Measurements from ENCODE around the gene FSCN2. TPM values are rescaled to one million over a fixed set of nuclear protein-coding genes. Genes with fewer than 3 reads are reported as not detected.

Gene FSCN2
- total and polyA plus RNA-seq, 2 donors: 0.47 to 0.87 TPM

DNA sequence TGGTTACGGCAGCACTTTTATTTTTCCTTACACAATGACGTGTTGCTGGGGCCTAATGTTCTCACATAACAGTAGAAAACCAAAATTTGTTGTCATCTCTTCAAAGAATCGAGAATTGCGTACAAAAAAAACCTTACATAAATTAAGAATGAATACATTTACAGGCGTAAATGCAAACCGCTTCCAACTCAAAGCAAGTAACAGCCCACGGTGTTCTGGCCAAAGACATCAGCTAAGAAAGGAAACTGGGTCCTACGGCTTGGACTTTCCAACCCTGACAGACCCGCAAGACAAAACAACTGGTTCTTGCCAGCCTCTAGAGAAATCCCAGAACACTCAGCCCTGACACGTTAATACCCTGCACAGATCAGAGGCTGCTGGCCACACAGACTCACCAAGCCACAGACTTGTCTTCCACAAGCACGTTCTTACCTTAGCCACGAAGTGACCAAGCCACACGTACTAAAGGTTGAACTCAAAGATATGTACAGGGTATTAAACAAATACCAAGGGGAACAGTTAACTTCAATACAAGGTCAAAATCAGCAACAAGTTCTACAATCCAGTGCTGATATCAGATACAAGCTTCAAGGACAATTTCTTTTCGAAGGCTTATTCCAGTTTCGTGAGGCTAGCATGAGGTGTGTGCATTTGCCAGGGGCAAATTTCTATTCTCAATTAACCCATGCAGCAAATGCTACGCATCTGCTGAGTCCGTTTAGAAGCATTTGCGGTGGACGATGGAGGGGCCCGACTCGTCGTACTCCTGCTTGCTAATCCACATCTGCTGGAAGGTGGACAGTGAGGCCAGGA lies 18.0 kb upstream of the FSCN2 start:
- H3K27ac ChIP-seq (ENCODE audit: low read depth in 1 of 2, low read length in 1 of 2): peak overlapping the region; percentile 36 to 45
- 4% methylated on average over 22 of the region's 22 CpGs for WGBS
- peaks cover 37% of the 10 kb centered on the region in 2 donors for H3K36me3 ChIP-seq (ENCODE audit: control insufficient read depth in 2 of 2, insufficient read depth in 2 of 2, low read length in 1 of 2)
- H3K4me3 ChIP-seq (ENCODE audit: low read length in 2 of 2): peak overlapping the region; percentile 99 to 100
- H3K4me1 ChIP-seq (ENCODE audit: control insufficient read depth in 2 of 2, insufficient read depth in 2 of 2, low read length in 2 of 2): peaks cover 12 to 42% of the 10 kb centered on the region in 2 donors
- H3K27me3 ChIP-seq (ENCODE audit: control insufficient read depth in 2 of 2, insufficient read depth in 1 of 2, low read length in 1 of 2): peaks cover 0 to 16% of the 10 kb centered on the region in 2 donors
- DNase-seq (ENCODE audit: low read depth in 6 of 9, low spot score in 9 of 9): no peak
- peaks cover 0 to under 1% of the 10 kb centered on the region in 2 donors for H3K9me3 ChIP-seq (ENCODE audit: control insufficient read depth in 2 of 2, insufficient read depth in 1 of 2, low read length in 1 of 2)

DNA sequence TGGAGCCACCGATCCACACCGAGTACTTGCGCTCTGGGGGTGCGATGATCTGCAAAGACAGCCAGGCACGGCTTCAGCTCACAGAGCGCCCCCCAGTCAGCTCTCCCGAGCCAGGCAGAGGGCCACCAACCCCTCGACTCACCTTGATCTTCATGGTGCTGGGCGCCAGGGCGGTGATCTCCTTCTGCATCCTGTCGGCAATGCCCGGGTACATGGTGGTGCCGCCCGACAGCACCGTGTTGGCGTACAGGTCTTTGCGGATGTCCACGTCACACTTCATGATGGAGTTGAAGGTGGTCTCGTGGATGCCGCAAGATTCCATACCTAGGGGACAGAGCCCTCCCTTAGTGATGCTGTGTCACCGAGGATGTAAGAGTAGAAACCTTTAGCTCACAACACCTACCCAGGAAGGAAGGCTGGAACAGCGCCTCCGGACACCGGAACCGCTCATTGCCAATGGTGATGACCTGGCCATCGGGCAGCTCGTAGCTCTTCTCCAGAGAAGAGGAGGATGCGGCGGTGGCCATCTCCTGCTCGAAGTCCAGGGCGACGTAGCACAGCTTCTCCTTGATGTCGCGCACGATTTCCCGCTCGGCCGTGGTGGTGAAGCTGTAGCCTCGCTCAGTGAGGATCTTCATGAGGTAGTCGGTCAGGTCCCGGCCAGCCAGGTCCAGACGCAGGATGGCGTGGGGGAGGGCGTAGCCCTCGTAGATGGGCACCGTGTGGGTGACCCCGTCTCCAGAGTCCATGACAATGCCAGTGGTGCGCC lies 17.2 kb upstream of the FSCN2 start:
- DNase-seq (ENCODE audit: low read depth in 6 of 9, low spot score in 9 of 9): peak in 2 of 9 donors; percentile 42 to 54

GRCh38 chr17:81511554-81511803 lies 16.7 kb upstream of the FSCN2 start:
- Histone ChIP-seq H3K27ac (ENCODE audit: low read depth in 1 of 2, low read length in 1 of 2) (peak overlapping the region; percentile 78 to 89), H3K36me3 (ENCODE audit: control insufficient read depth in 2 of 2, insufficient read depth in 2 of 2, low read length in 1 of 2) (peaks cover 37% of the 10 kb centered on the region in 2 donors), H3K27me3 (ENCODE audit: control insufficient read depth in 2 of 2, insufficient read depth in 1 of 2, low read length in 1 of 2) (peaks cover 0 to 22% of the 10 kb centered on the region in 2 donors), H3K9me3 (ENCODE audit: control insufficient read depth in 2 of 2, insufficient read depth in 1 of 2, low read length in 1 of 2) (peaks cover 0 to 7% of the 10 kb centered on the region in 2 donors), H3K4me3 (ENCODE audit: low read length in 2 of 2) (peak overlapping the region; percentile 99 to 100), H3K4me1 (ENCODE audit: control insufficient read depth in 2 of 2, insufficient read depth in 2 of 2, low read length in 2 of 2) (peaks cover 12 to 50% of the 10 kb centered on the region in 2 donors)
- peak in 1 of 9 donors; percentile 46 for DNase-seq (ENCODE audit: low read depth in 6 of 9, low spot score in 9 of 9)
- 1% methylated on average over 9 of the region's 9 CpGs for WGBS

More for the DNA sequence above, 17.2 kb upstream of the FSCN2 start:
- Histone ChIP-seq H3K27ac (ENCODE audit: low read depth in 1 of 2, low read length in 1 of 2) (peak overlapping the region; percentile 78 to 89), H3K27me3 (ENCODE audit: control insufficient read depth in 2 of 2, insufficient read depth in 1 of 2, low read length in 1 of 2) (peaks cover 0 to 19% of the 10 kb centered on the region in 2 donors), H3K4me1 (ENCODE audit: control insufficient read depth in 2 of 2, insufficient read depth in 2 of 2, low read length in 2 of 2) (peaks cover 12 to 47% of the 10 kb centered on the region in 2 donors), H3K36me3 (ENCODE audit: control insufficient read depth in 2 of 2, insufficient read depth in 2 of 2, low read length in 1 of 2) (peaks cover 37% of the 10 kb centered on the region in 2 donors), H3K9me3 (ENCODE audit: control insufficient read depth in 2 of 2, insufficient read depth in 1 of 2, low read length in 1 of 2) (peaks cover 0 to 7% of the 10 kb centered on the region in 2 donors), H3K4me3 (ENCODE audit: low read length in 2 of 2) (peak overlapping the region; percentile 99 to 100)
- 1% methylated on average over 48 of the region's 48 CpGs for WGBS

- peak in 1 of 9 donors; percentile 35 for DNase-seq (ENCODE audit: low read depth in 6 of 9, low spot score in 9 of 9)
- H3K9me3 ChIP-seq (ENCODE audit: control insufficient read depth in 2 of 2, insufficient read depth in 1 of 2, low read length in 1 of 2): peaks cover 0 to 7% of the 10 kb centered on the region in 2 donors
- peak overlapping the region; percentile 89 to 99 for H3K27ac ChIP-seq (ENCODE audit: low read depth in 1 of 2, low read length in 1 of 2)
- H3K36me3 ChIP-seq (ENCODE audit: control insufficient read depth in 2 of 2, insufficient read depth in 2 of 2, low read length in 1 of 2): peaks cover 37% of the 10 kb centered on the region in 2 donors
- peaks cover 12 to 51% of the 10 kb centered on the region in 2 donors for H3K4me1 ChIP-seq (ENCODE audit: control insufficient read depth in 2 of 2, insufficient read depth in 2 of 2, low read length in 2 of 2)
- peaks cover 0 to 27% of the 10 kb centered on the region in 2 donors for H3K27me3 ChIP-seq (ENCODE audit: control insufficient read depth in 2 of 2, insufficient read depth in 1 of 2, low read length in 1 of 2)
- peak overlapping the region; percentile 99 to 100 for H3K4me3 ChIP-seq (ENCODE audit: low read length in 2 of 2)
- WGBS: under 1% methylated on average over 62 of the region's 62 CpGs
Observed at GRCh38 chr17:81511804-81512561, 16.2 kb upstream of the FSCN2 start.

- under 1% methylated on average over 111 of the region's 111 CpGs for WGBS
- H3K27me3 ChIP-seq (ENCODE audit: control insufficient read depth in 2 of 2, insufficient read depth in 1 of 2, low read length in 1 of 2): peaks cover 4 to 35% of the 10 kb centered on the region in 2 donors
- H3K36me3 ChIP-seq (ENCODE audit: control insufficient read depth in 2 of 2, insufficient read depth in 2 of 2, low read length in 1 of 2): peaks cover 37% of the 10 kb centered on the region in 2 donors
- peak; percentile 79 to 97 (median 92) for DNase-seq (ENCODE audit: low read depth in 6 of 9, low spot score in 9 of 9)
- H3K4me3 ChIP-seq (ENCODE audit: low read length in 2 of 2): peak within 1 kb of the TSS; percentile 99 to 100
- peaks cover 12 to 56% of the 10 kb centered on the region in 2 donors for H3K4me1 ChIP-seq (ENCODE audit: control insufficient read depth in 2 of 2, insufficient read depth in 2 of 2, low read length in 2 of 2)
- peaks cover 0 to 7% of the 10 kb centered on the region in 2 donors for H3K9me3 ChIP-seq (ENCODE audit: control insufficient read depth in 2 of 2, insufficient read depth in 1 of 2, low read length in 1 of 2)
- H3K27ac ChIP-seq (ENCODE audit: low read depth in 1 of 2, low read length in 1 of 2): peak within 1 kb of the TSS; percentile 95 to 99
Observed at GRCh38 chr17:81512562-81513371, 15.4 kb upstream of the FSCN2 start, which contains the start of gene ACTG1. ACTG1 (minus strand) TSS chr17:81512799; CDS start chr17:81512354, 445 bp downstream.

- Histone ChIP-seq H3K27me3 (ENCODE audit: control insufficient read depth in 2 of 2, insufficient read depth in 1 of 2, low read length in 1 of 2) (peaks cover 8 to 41% of the 10 kb centered on the region in 2 donors), H3K36me3 (ENCODE audit: control insufficient read depth in 2 of 2, insufficient read depth in 2 of 2, low read length in 1 of 2) (peaks cover 37% of the 10 kb centered on the region in 2 donors), H3K4me1 (ENCODE audit: control insufficient read depth in 2 of 2, insufficient read depth in 2 of 2, low read length in 2 of 2) (peaks cover 12 to 52% of the 10 kb centered on the region in 2 donors), H3K4me3 (ENCODE audit: low read length in 2 of 2) (peak overlapping the region; percentile 60 to 99), H3K27ac (ENCODE audit: low read depth in 1 of 2, low read length in 1 of 2) (peak overlapping the region; percentile 95 to 99), H3K9me3 (ENCODE audit: control insufficient read depth in 2 of 2, insufficient read depth in 1 of 2, low read length in 1 of 2) (peaks cover 0 to 7% of the 10 kb centered on the region in 2 donors)
- WGBS: under 1% methylated on average over 23 of the region's 23 CpGs
- DNase-seq (ENCODE audit: low read depth in 6 of 9, low spot score in 9 of 9): peak in 4 of 9 donors; percentile 44 to 78 (median 62)
Observed at GRCh38 chr17:81513372-81513752, 14.8 kb upstream of the FSCN2 start.

- 1% methylated on average over 64 of the region's 64 CpGs for WGBS
- DNase-seq (ENCODE audit: low read depth in 6 of 9, low spot score in 9 of 9): peak in 2 of 9 donors; percentile 45 to 68
- peaks cover 0 to 11% of the 10 kb centered on the region in 2 donors for H3K9me3 ChIP-seq (ENCODE audit: control insufficient read depth in 2 of 2, insufficient read depth in 1 of 2, low read length in 1 of 2)
- peak overlapping the region; percentile 95 to 99 for H3K27ac ChIP-seq (ENCODE audit: low read depth in 1 of 2, low read length in 1 of 2)
- peak overlapping the region; percentile 60 to 99 for H3K4me3 ChIP-seq (ENCODE audit: low read length in 2 of 2)
- H3K27me3 ChIP-seq (ENCODE audit: control insufficient read depth in 2 of 2, insufficient read depth in 1 of 2, low read length in 1 of 2): peaks cover 12 to 46% of the 10 kb centered on the region in 2 donors
- peaks cover 16 to 52% of the 10 kb centered on the region in 2 donors for H3K4me1 ChIP-seq (ENCODE audit: control insufficient read depth in 2 of 2, insufficient read depth in 2 of 2, low read length in 2 of 2)
- H3K36me3 ChIP-seq (ENCODE audit: control insufficient read depth in 2 of 2, insufficient read depth in 2 of 2, low read length in 1 of 2): peaks cover 32 to 34% of the 10 kb centered on the region in 2 donors
Observed at GRCh38 chr17:81513753-81514488, 14.3 kb upstream of the FSCN2 start.
